ENCODE results near the gene MYOM3.

Gene MYOM3

GRCh38 chr1:24093732-24094131 is 18.2 kb downstream of the MYOM3 start:
- no peak overlapping the region for H3K4me3 ChIP-seq (ENCODE audit: control insufficient read depth, low read depth, low read length)
- DNase-seq (ENCODE audit: low read depth) = no peak
- TF ChIP-seq CTCF (conservative IDR thresholded peaks at IDR 0.05; ENCODE audit: control insufficient read depth, insufficient read depth, low read depth, low read length) = no peak

GRCh38 chr1:24092979-24093378 is 19.0 kb downstream of the MYOM3 start:
- TF ChIP-seq CTCF (conservative IDR thresholded peaks at IDR 0.05; ENCODE audit: control insufficient read depth, insufficient read depth, low read depth, low read length) = no peak
- DNase-seq (ENCODE audit: low read depth) = no peak
- H3K4me3 ChIP-seq (ENCODE audit: control insufficient read depth, low read depth, low read length) = no peak overlapping the region

GRCh38 chr1:24091971-24092482 is 19.9 kb downstream of the MYOM3 start:
- TF ChIP-seq CTCF (conservative IDR thresholded peaks at IDR 0.05; ENCODE audit: control insufficient read depth, insufficient read depth, low read depth, low read length) = no peak
- H3K4me3 ChIP-seq (ENCODE audit: control insufficient read depth, low read depth, low read length) = no peak overlapping the region
- DNase-seq (ENCODE audit: low read depth) = no peak

GRCh38 chr1:24090736-24091135 is 21.2 kb downstream of the MYOM3 start:
- no peak for TF ChIP-seq CTCF (conservative IDR thresholded peaks at IDR 0.05; ENCODE audit: control insufficient read depth, insufficient read depth, low read depth, low read length)
- no peak for DNase-seq (ENCODE audit: low read depth)

GRCh38 chr1:24089743-24090555 is 22.0 kb downstream of the MYOM3 start:
- TF ChIP-seq CTCF (conservative IDR thresholded peaks at IDR 0.05; ENCODE audit: control insufficient read depth, insufficient read depth, low read depth, low read length) = no peak
- no peak overlapping the region for H3K4me3 ChIP-seq (ENCODE audit: control insufficient read depth, low read depth, low read length)
- no peak for DNase-seq (ENCODE audit: low read depth)

More at GRCh38 chr1:24090736-24091135, 21.2 kb downstream of the MYOM3 start:
- no peak overlapping the region for H3K4me3 ChIP-seq (ENCODE audit: control insufficient read depth, low read depth, low read length)

GRCh38 chr1:24089027-24089742 is 22.8 kb downstream of the MYOM3 start:
- no peak overlapping the region for H3K4me3 ChIP-seq (ENCODE audit: control insufficient read depth, low read depth, low read length)
- DNase-seq (ENCODE audit: low read depth) = no peak
- no peak for TF ChIP-seq CTCF (conservative IDR thresholded peaks at IDR 0.05; ENCODE audit: control insufficient read depth, insufficient read depth, low read depth, low read length)

Measured in fibroblast of mammary gland (primary cell).